PFSK-1 (cell line): ENCODE data around the gene PTPRN2.

Source experiments
- POLR2AphosphoS5 ChIP-seq: IDR thresholded peaks from 2 replicates; pipeline ENCODE4 v1.6.1; 2012; ENCODE audit warnings: low read depth, mild to moderate bottlenecking, control low read depth, low read length, moderate library complexity
- TAF1 ChIP-seq: IDR thresholded peaks from 2 replicates; pipeline ENCODE4 v1.6.1; 2012; ENCODE audit warnings: low read length, control low read depth, borderline replicate concordance; ENCODE audit not compliant: insufficient read depth

DNA sequence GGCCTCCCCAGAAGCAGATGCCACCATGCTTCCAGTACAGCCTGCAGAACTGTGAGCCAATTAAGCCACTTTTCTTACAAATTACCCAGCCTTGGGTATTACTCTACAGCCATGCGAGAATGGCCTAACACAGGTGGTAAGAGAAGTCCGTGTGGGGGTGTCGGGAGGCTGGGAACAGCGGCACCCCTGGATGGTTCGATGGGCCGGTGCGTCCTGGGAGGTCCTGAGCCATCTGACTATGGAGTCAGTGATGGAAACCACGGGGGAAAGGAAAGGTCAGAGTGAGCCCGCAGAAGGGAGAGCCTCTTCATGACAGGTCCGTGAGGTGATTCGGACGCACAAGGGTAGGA, 2.5 kb upstream of the PTPRN2 start:
- TF ChIP-seq POLR2AphosphoS5 (no peak), TAF1 (no peak)
